ENCODE measurements around the gene RNF128.

The RNF128 gene

DNA sequence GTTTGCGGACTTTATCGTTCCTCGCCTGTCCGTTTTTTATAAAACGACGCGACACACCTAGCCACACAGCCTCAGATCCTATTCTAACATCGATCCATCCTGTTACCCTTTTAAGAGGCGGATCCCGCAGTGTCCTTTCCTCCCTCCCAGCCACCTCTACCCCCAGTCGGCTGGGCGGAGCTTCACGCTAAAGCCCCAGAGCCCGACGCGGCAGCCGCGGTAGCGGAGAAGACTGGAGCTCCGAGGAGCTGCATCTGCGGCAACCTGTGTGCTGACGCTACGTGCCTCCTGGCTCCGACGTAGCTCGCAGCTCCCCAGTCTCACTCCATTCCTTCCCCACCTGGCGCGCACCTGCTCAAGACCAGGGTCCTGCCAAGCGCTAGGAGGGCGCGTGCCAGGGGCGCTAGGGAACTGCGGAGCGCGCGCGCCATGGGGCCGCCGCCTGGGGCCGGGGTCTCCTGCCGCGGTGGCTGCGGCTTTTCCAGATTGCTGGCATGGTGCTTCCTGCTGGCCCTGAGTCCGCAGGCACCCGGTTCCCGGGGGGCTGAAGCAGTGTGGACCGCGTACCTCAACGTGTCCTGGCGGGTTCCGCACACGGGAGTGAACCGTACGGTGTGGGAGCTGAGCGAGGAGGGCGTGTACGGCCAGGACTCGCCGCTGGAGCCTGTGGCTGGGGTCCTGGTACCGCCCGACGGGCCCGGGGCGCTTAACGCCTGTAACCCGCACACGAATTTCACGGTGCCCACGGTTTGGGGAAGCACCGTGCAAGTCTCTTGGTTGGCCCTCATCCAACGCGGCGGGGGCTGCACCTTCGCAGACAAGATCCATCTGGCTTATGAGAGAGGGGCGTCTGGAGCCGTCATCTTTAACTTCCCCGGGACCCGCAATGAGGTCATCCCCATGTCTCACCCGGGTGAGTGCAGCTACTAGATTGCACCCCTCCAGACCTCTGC lies at the start of gene RNF128:
Gene RNF128, plus strand, starts transcription at position 217 of the 953 bp plus-strand sequence. Its CDS starts 213 bp downstream, at position 430.
- DNase-seq (ENCODE audit: low spot score), result no peak

GRCh38 chrX:106680716-106681115 lies 45.8 kb upstream of the RNF128 start:
- DNase-seq (ENCODE audit: low spot score), result no peak

DNA sequence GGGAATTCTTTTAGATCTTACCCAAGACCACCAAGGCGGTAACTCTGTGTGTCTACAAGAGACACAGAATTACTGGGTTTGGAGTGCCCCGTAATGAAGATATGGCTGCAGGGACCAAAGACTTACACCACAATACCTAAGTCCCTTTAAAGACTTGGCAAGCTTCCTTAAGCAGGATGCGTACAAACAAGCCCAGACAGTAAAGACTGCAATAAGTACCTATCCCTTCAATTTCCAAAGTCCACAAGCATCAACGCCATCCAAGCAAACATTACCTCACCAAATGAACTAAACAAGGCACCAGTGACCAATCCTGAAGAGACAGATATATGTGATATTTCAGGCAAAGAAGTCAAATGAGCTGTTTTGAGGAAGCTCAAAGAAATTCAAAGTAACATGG lies 42.3 kb upstream of the RNF128 start:
- no peak for DNase-seq (ENCODE audit: low spot score)

DNA sequence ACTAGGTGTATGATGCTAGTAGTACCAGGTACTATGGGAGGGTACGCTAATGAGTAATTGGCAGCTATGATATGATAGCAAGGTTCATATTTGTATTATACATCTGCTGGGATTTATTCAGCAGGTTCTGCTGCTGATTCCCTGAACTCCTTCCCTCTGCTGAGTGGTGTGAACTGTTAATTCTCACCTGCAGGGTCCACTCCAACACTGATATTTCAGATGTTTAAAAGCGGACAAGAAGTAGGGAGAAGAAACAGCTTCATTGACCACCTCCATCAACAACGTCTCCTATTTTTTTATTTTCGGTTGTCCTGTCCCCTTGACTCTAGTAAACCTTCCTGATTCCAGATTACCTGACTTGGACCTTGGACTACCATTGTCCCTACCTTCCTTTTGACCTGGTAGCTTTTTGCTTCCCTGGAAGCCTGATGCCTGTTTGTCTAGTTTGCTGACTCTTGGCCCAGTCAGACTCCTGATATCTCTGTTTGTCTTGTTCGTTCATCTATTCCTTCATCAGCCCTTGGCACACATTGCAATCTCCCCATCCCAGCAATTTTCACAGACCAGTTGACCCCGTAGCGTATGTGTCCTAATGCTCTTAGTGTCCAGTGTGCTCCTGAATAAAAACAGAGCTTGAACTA lies 34.0 kb upstream of the RNF128 start:
- no peak for DNase-seq (ENCODE audit: low spot score)

- DNase-seq (ENCODE audit: low spot score), result no peak
Observed at GRCh38 chrX:106696502-106696901, 30.0 kb upstream of the RNF128 start.

DNA sequence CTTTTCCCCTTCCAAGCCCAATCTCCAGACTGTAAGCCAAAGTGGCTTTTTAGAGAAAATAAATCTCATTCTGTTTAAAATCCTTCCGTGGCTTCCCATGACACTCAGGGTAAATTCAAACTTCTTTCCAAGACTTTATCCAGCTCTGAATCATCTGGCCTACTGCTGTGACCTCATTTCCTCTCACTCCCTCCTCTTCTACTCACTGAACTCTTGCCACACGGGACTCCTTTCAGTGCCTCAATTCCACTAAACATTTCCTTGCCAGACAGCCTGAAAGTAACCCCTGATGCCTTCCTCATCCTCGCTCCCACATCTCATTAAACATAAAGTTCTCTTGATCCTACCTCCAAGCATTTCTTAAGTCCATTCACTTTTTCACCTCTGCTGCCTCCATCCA lies 27.8 kb upstream of the RNF128 start:
- no peak for DNase-seq (ENCODE audit: low spot score)

- DNase-seq (ENCODE audit: low spot score), result no peak
Observed at GRCh38 chrX:106702636-106703035, 23.9 kb upstream of the RNF128 start.

DNA sequence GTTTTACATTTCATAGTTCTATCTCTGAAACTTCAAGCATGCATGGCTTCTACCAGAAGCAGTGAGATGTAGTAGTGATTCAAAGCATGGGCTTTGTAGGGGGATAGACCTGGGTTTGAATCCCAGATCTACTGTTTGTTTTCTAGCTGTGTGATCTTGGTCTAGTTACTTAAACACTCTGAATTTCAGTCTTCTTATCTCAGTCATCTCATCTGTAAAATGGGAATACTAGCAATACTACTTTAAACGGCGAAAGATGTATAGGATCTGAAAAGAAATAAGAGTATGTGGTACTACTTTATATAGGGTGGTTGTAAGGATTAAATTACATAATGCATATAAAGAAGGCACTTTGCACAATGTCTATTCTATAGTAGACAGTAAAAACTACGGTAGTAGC lies 20.0 kb upstream of the RNF128 start:
- no peak for DNase-seq (ENCODE audit: low spot score)

DNA sequence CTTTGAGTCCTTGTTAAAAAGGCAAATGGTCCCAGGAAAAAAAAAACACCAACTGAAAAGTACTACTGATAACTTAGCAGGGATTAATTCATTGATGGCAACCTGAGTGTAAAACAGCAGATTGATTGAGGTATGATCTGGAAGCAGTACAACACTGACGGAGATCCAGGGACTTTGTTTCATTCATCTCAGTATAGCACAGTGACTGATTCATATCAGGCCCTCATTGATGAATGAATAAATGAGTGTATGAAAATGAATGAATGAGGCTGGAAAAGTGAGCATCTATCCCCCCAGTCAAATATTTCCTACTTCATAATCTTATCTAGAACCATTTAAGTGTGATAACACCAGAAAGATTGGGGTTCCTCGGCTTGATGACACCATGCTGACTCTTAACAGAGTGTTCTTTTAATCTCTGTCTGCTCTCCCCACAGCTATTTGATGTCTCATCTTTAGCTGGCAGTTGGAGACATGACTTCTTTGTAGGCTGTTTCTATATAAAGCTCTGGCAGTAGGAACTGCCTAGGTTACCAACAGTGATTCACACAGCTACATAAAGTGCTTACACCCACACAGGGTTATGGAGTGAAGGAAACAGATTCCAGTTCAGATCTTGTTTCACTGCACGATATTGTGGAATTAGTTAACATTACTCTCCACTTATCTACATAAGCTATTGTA lies 18.6 kb upstream of the RNF128 start:
- no peak for DNase-seq (ENCODE audit: low spot score)

DNA sequence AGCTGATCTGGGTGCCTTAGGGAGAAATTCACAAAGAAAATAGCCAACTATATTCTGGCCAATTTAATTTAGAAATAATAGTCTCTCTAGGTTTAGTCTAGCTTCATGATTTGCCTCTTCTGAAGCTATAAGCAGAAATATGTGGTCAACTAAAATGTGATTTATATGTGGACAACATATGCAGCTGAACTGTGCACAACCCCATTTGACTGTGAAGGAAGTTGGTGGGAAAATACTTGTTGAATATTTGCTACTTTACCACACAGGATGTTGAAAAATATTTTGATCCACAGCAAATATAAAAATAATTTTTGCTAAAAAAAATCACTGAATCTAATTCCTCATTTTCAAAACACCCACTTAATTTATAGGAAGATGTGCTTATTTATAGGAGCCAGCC lies 15.7 kb upstream of the RNF128 start:
- DNase-seq (ENCODE audit: low spot score), result no peak

DNA sequence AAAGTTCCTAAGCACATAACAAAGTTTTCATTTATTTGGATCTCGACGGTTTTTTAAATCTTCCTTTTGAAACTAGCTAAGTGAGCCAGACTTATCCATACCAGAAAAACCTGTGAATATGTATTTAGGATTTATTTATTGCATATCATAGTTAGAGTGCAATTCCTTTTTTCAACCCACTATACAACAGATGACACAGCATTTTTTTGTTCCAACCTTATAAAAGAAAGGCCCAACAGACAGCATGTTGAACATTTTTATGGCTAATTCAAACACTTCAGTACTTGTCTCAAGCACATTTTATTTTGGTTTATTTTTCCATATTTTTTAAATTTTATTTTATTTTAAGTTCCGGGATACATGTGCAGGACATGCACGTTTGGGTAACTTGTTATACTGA lies 15.1 kb upstream of the RNF128 start:
- DNase-seq (ENCODE audit: low spot score), result no peak

GRCh38 chrX:106716004-106716403 lies 10.5 kb upstream of the RNF128 start:
- no peak for DNase-seq (ENCODE audit: low spot score)

GRCh38 chrX:106716463-106716862 lies 10.0 kb upstream of the RNF128 start:
- DNase-seq (ENCODE audit: low spot score), result no peak

- DNase-seq (ENCODE audit: low spot score), result no peak
Observed at GRCh38 chrX:106718709-106719108, 7.8 kb upstream of the RNF128 start.

DNA sequence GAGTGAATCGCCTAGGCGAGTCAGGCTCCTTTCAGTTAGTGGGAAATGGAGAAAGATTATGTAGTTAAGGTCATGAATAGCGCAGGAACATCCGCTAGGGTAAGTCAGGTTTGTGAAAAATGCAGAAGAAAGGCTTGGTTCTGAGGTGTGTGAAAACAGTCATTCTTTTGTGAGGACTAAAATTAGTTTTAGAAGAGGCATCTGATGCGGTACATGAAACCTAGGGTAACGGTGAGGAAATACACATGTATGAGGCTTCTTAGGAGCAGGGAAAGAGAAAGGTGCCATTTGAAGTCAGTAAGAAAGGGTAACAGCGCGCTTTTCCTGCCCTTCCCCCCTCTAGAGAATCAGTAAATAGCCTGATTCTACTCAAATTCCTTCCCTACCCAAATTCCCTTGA lies 570 bp upstream of the RNF128 start:
- no peak for DNase-seq (ENCODE audit: low spot score)

DNA sequence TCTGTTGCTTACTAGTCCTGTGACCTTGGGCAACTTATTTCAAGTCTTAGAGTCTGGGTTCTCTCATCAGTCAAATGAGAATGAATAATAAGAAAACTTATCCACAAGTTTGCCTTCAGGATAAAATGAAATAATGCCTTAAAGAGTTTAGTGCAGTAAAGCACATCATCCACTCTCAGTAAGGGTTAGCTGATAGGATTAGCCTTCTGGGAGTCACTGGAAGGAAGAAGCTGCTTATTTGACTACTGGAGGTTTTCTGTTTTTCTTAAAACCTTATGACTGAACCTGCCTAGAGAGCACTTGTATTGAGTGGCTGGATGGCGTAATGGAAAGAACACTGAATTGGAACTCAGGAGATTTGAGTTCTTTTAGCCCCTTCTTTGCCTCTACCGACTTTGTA lies 1.8 kb downstream of the RNF128 start:
- no peak for DNase-seq (ENCODE audit: low spot score)

GRCh38 chrX:106730401-106730800 lies 3.9 kb downstream of the RNF128 start:
- DNase-seq (ENCODE audit: low spot score), result no peak

DNA sequence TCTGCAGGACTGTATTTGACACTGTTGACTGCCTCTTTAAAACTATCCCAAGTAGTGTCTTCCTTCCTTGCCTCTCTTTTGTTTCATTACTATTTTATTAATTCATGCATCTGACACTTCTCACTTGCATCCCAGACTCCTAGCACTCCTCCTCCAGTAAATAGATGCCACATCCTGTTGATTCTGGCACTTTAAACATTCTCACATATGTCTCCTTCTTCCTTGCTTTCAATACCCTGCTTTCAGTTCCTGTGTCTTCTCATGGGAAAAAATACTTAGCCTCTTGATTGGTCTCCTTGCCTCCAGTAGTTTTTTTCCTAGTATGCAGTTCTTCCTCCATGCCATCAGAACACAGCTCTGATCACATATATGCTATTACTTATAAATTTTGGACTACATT lies 5.1 kb downstream of the RNF128 start:
- DNase-seq (ENCODE audit: low spot score), result no peak

DNA sequence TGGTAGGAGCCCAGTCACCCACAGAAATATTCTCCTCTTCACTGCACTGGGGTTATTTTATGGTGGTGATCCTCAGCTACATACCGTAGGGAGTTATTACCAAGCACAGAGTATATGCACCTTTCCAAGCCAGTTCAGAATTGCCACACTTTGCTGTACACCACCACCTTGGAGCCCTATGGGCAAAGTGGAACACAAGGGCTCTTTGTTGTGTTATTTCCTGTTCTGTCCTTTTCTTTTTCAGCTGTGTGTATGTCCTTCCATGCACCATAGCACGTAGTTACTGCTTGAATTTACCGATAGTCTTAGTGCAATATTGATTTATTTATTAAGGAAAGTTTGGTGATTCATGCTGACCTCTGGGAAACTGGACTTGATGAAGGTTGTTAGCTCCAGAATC lies 8.3 kb downstream of the RNF128 start:
- no peak for DNase-seq (ENCODE audit: low spot score)

GRCh38 chrX:106740193-106740780 lies 13.8 kb downstream of the RNF128 start:
- DNase-seq (ENCODE audit: low spot score), result no peak

GRCh38 chrX:106742193-106742592 lies 15.7 kb downstream of the RNF128 start:
- no peak for DNase-seq (ENCODE audit: low spot score)

- DNase-seq (ENCODE audit: low spot score), result no peak
Observed at GRCh38 chrX:106742805-106743204, 16.3 kb downstream of the RNF128 start.

DNA sequence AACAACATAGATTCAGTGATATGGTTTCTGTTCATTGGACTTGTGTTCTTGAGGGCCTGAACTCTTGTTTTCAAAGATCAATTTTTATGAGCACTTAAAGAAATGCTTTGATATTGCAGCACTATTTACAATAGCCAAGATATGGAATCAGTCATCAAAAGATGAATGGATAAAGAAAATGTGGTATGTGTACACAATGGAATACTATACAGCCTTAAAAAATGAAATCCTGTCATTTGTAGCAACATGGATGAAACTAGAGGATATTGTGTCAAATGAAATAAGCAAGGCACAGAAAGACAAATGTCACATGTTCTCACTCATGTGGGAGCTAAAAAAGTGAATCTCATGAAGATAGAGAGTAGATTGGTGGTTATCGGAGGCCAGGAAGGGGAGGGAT lies 21.9 kb downstream of the RNF128 start:
- DNase-seq (ENCODE audit: low spot score), result no peak

All from NAMALWA (cell line).